Endothelial cell of umbilical vein (primary cell): Measurements from ENCODE around the gene ASMTL. TPM values are rescaled to one million over a fixed set of nuclear protein-coding genes. Genes with fewer than 3 reads are reported as not detected.

Experiments
- BruUV-seq: library from RNA; stranded (reverse); fragments of 400-500 nt; replicated peaks from 2 replicates; lab custom pipeline; 2021; lab: Mats Ljungman, UMichigan
- CTCF ChIA-PET: fragments of 300-600, 350-600 bp; sonication (Branson Sonifier 250); formaldehyde crosslinking; loops from one replicate; lab custom pipeline; 2021; ENCODE audit warnings: antibody characterized with exemption, inconsistent platforms; lab: Charles Lee
- POLR2A ChIA-PET: fragments of 300-600, 350-600 bp; sonication (Branson Sonifier 250); formaldehyde crosslinking; loops from one replicate; lab custom pipeline; 2021; ENCODE audit warnings: antibody characterized with exemption, inconsistent platforms; lab: Charles Lee
- DNase-seq: peaks from one replicate; pipeline ENCODE4 v3.0.0-alpha.2; 2011; ENCODE audit warnings: low read depth, low spot score
- FAIRE-seq: peaks from 2 replicates; lab custom pipeline; 2011; peaks lifted over from hg19 to GRCh38; lab: Jason Lieb, UNC
- H2AFZ ChIP-seq: 2 replicates; pipeline ENCODE4 v1.6.0; 2012; ENCODE audit warnings: low read depth, low read length, control low read depth, inconsistent platforms
- H3K27ac ChIP-seq: 2 replicates; pipeline ENCODE4 v1.5.1; 2011; ENCODE audit warnings: low read depth, mild to moderate bottlenecking, control low read depth, low read length, moderate library complexity; ENCODE audit not compliant: insufficient read depth
- H3K27me3 ChIP-seq, 2 experiments: 2 replicates each; pipeline versions ENCODE4 v1.6.0 to v1.6.1; 2011; ENCODE audit warnings: low read length in 2 of 2, mixed read lengths in 1 of 2; ENCODE audit not compliant: control insufficient read depth in 2 of 2, insufficient read depth in 2 of 2
- H3K36me3 ChIP-seq, 2 experiments: 2 replicates in 1 of 2; 3 replicates in 1 of 2; pipeline ENCODE4 v1.5.1; 2011; ENCODE audit warnings: low read length in 2 of 2, mild to moderate bottlenecking in 1 of 2, moderate library complexity in 1 of 2; ENCODE audit not compliant: control insufficient read depth in 2 of 2, insufficient read depth in 2 of 2; ENCODE audit errors: extremely low read depth in 1 of 2
- H3K4me1 ChIP-seq: 3 replicates; pipeline ENCODE4 v1.5.1; 2011; ENCODE audit warnings: mild to moderate bottlenecking, low read length; ENCODE audit not compliant: control insufficient read depth, insufficient read depth; ENCODE audit errors: extremely low read depth
- H3K4me2 ChIP-seq: 2 replicates; pipeline ENCODE4 v1.6.1; 2011; ENCODE audit warnings: low read length, control low read depth, mixed read lengths; ENCODE audit not compliant: insufficient read depth
- H3K4me3 ChIP-seq, 3 experiments: fragments of 200-600 bp in 1 of 3; sonication (generic), shearing (Covaris generic) in 1 of 3; replicated peaks in 1 of 3; 2 replicates each; pipeline ENCODE4 v1.5.1; 2011 to 2016; ENCODE audit warnings: control low read depth in 3 of 3, low read length in 3 of 3, mild to moderate bottlenecking in 2 of 3, inconsistent platforms in 1 of 3, low read depth in 1 of 3, moderate library complexity in 1 of 3; ENCODE audit not compliant: insufficient read depth in 1 of 3
- H3K79me2 ChIP-seq: 2 replicates; pipeline ENCODE4 v1.6.0; 2012; ENCODE audit warnings: low read length, inconsistent platforms; ENCODE audit not compliant: control insufficient read depth, insufficient read depth
- H3K9ac ChIP-seq: replicated peaks from 2 replicates; pipeline ENCODE3; 2011; ENCODE audit warnings: low read length, control low read depth; ENCODE audit not compliant: insufficient read depth; ENCODE audit errors: extremely low read depth
- H3K9me1 ChIP-seq: replicated peaks from 3 replicates; pipeline ENCODE4 v1.6.0; 2011; ENCODE audit warnings: mild to moderate bottlenecking, low read length; ENCODE audit not compliant: control insufficient read depth, insufficient read depth; ENCODE audit errors: extremely low read depth
- H3K9me3 ChIP-seq: replicated peaks from 2 replicates; pipeline ENCODE4 v1.5.1; 2012; ENCODE audit warnings: low read length, inconsistent platforms; ENCODE audit not compliant: control insufficient read depth, insufficient read depth
- H4K20me1 ChIP-seq: replicated peaks from 2 replicates; pipeline ENCODE3; 2011; ENCODE audit warnings: mild to moderate bottlenecking, low read length; ENCODE audit not compliant: control insufficient read depth, insufficient read depth; ENCODE audit errors: extremely low read depth
- CTCF ChIP-seq, 2 donors: IDR thresholded peaks; 1 replicate in 1 of 2; 2 replicates in 1 of 2; pipeline ENCODE4 v1.5.1; 2011; ENCODE audit warnings: low read length in 2 of 2, mild to moderate bottlenecking in 2 of 2, moderate library complexity in 2 of 2, control low read depth in 1 of 2, inconsistent platforms in 1 of 2, low read depth in 1 of 2; ENCODE audit not compliant: insufficient read depth in 1 of 2; ENCODE audit errors: extremely low read depth in 1 of 2
- EZH2 ChIP-seq: IDR thresholded peaks from 2 replicates; pipeline ENCODE4 v1.6.1; 2012; ENCODE audit warnings: borderline replicate concordance, low read depth, mild to moderate bottlenecking, moderate library complexity, low read length, inconsistent platforms; ENCODE audit not compliant: severe bottlenecking
- FOS ChIP-seq: IDR thresholded peaks from 2 replicates; pipeline ENCODE4 v1.6.1; 2011; ENCODE audit warnings: mild to moderate bottlenecking, low read length, moderate library complexity, borderline replicate concordance; ENCODE audit not compliant: insufficient read depth
- GATA2 ChIP-seq: IDR thresholded peaks from 2 replicates; pipeline ENCODE4 v1.7.0; 2011; ENCODE audit warnings: low read depth, mild to moderate bottlenecking, moderate library complexity, mixed read lengths, low read length; ENCODE audit not compliant: insufficient read length, insufficient read depth
- JUN ChIP-seq: IDR thresholded peaks from 2 replicates; pipeline ENCODE4 v1.6.1; 2011; ENCODE audit warnings: borderline replicate concordance, low read depth; ENCODE audit not compliant: insufficient read length, insufficient read depth
- MYC ChIP-seq: IDR thresholded peaks from one replicate; pipeline ENCODE4 v1.6.1; 2011; ENCODE audit warnings: mild to moderate bottlenecking, low read depth, low read length
- POLR2A ChIP-seq: IDR thresholded peaks from 2 replicates; pipeline ENCODE4 v1.6.1; 2012; ENCODE audit warnings: low read depth, mild to moderate bottlenecking, control low read depth, low read length
- POLR2AphosphoS5 ChIP-seq: IDR thresholded peaks from 2 replicates; pipeline ENCODE4 v1.6.1; 2012; ENCODE audit warnings: low read depth, mild to moderate bottlenecking, control low read depth, low read length, moderate library complexity; ENCODE audit not compliant: insufficient read depth
- dilution Hi-C: fragments of 300-500 bp; cut with MboI; formaldehyde crosslinking; loops from one replicate; pipeline ENCODE4 v1.15.0; 2019; ENCODE audit warnings: low sequenced_read_pairs; ENCODE audit not compliant: extremely low pct_ligation_motif_present
- intact Hi-C: fragments of 100-400 bp; cut with micrococcal nuclease; formaldehyde crosslinking; loops from one replicate; pipeline ENCODE4 v1.10.0; 2022
- polyA plus RNA-seq, 4 experiments: library from polyadenylated mRNA; depleted of rRNA in 3 of 4; stranded (reverse) in 3 of 4; unstranded in 1 of 4; fragments of >200 nt; gene quantifications; 2 replicates each; pipeline versions ENCODE4 v1.2.1 to v1.2.3, GENCODE V29; 2011 to 2012; ENCODE audit warnings: missing spikeins in 1 of 4
- total RNA-seq: library from RNA; stranded (reverse); gene quantifications from 2 replicates; pipeline ENCODE4 v1.2.3, GENCODE V29; 2021
- TF ChIP-seq, protein P1 (sequence below): IDR thresholded peaks from 2 replicates; pipeline ENCODE4 v1.6.1; 2011; ENCODE audit not compliant: insufficient read depth, insufficient read length

Gene ASMTL
- total and polyA plus RNA-seq, 2 donors (not counting 3 experiments of a cell fraction or from before 2014, with no cell fraction given): 27.1 to 29.9 TPM

GRCh38 chrX:1361910-1362309, 90.8 kb downstream of the ASMTL start:
- no peaks in the 10 kb centered on the region for H3K9me1 ChIP-seq
- dilution Hi-C loops: no loop called here
- no peak overlapping the region for H3K4me2 ChIP-seq
- POLR2A ChIA-PET: no interaction called here
- H4K20me1 ChIP-seq: no peaks in the 10 kb centered on the region
- H3K9me3 ChIP-seq: no peaks in the 10 kb centered on the region
- no peak overlapping the region for H2AFZ ChIP-seq
- H3K4me3 ChIP-seq: no peak overlapping the region
- intact Hi-C loops: no loop called here
- no peak for FAIRE-seq
- TF ChIP-seq MYC: no peak
- TF ChIP-seq, protein P1, sequence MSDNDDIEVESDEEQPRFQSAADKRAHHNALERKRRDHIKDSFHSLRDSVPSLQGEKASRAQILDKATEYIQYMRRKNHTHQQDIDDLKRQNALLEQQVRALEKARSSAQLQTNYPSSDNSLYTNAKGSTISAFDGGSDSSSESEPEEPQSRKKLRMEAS: no peak
- TF ChIP-seq FOS: no peak
- TF ChIP-seq GATA2: no peak
- no peak for TF ChIP-seq POLR2A
- TF ChIP-seq CTCF (IDR thresholded peaks at IDR 0.05; ENCODE audit: extremely low read depth in 1 of 2, insufficient read depth in 1 of 2, low read depth in 1 of 2, low read length in 2 of 2): no peak
- H3K4me1 ChIP-seq: no peaks in the 10 kb centered on the region
- no peaks in the 10 kb centered on the region for H3K79me2 ChIP-seq
- H3K9ac ChIP-seq: no peak overlapping the region
- no TSS peak for BruUV-seq
- no peaks in the 10 kb centered on the region for H3K27me3 ChIP-seq
- no peak overlapping the region for H3K27ac ChIP-seq
- no peak for DNase-seq
- H3K36me3 ChIP-seq: peaks cover 0 to 2% of the 10 kb centered on the region in 2 experiments
- CTCF ChIA-PET: no interaction called here

DNA sequence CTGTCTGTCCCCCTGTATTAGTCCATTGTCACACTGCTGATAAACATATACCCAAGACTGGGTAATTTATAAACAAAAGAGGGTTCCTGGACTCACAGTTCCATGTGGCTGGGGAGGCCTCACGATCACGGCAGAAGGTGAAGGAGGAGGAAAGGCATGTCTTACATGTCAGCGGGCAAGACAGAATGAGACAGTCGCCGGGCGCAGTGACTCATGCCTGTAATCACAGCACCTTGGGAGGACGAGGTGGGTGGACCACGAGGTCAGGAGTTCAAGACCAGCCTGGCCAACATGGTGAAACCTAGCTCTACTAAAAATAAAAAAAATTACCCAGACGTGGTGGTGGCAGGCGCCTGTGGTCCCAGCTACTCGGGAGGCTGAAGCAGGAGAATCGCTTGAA, 91.4 kb downstream of the ASMTL start:
- H2AFZ ChIP-seq: no peak overlapping the region
- ChIA-PET CTCF (no interaction called here), POLR2A (no interaction called here)
- no TSS peak for BruUV-seq
- H3K27me3 ChIP-seq: no peaks in the 10 kb centered on the region
- dilution Hi-C loops (no loop called here), intact Hi-C loops (no loop called here)
- H3K9me1 ChIP-seq: no peaks in the 10 kb centered on the region
- DNase-seq (no peak), FAIRE-seq (no peak)
- H3K79me2 ChIP-seq: no peaks in the 10 kb centered on the region
- H4K20me1 ChIP-seq: no peaks in the 10 kb centered on the region
- no peak overlapping the region for H3K9ac ChIP-seq
- no peak for TF ChIP-seq POLR2AphosphoS5
- TF ChIP-seq FOS: no peak
- no peak for TF ChIP-seq GATA2
- TF ChIP-seq JUN: no peak
- TF ChIP-seq CTCF (IDR thresholded peaks at IDR 0.05; ENCODE audit: extremely low read depth in 1 of 2, insufficient read depth in 1 of 2, low read depth in 1 of 2, low read length in 2 of 2): no peak
- no peak for TF ChIP-seq POLR2A
- TF ChIP-seq EZH2: no peak
- TF ChIP-seq MYC: no peak
- TF ChIP-seq, protein P1: no peak
- H3K36me3 ChIP-seq: peaks cover 0 to 2% of the 10 kb centered on the region in 2 experiments
- no peak overlapping the region for H3K4me3 ChIP-seq
- no peak overlapping the region for H3K27ac ChIP-seq
- H3K4me1 ChIP-seq: no peaks in the 10 kb centered on the region
- H3K9me3 ChIP-seq: no peaks in the 10 kb centered on the region
- no peak overlapping the region for H3K4me2 ChIP-seq
